Measurements from ENCODE around the gene MYH2.
A peak's percentile ranks its signal among the peaks of the same experiment; 100 is the strongest.
"Not testable (repeated sequence)": the region's sequence is repeated elsewhere in the genome, so short reads cannot be mapped to it uniquely, and the experiment has no call there.

The MYH2 gene

GRCh38 chr17:10549096-10549842 is at the start of gene MYH2:
TSS of gene MYH2 (minus strand) at chr17:10549658. CDS start at chr17:10547920, 1,738 bp downstream.
- FAIRE-seq (no peak), DNase-seq (ENCODE audit: extremely low spot score, insufficient read length, low read depth) (no peak)

- no peak for FAIRE-seq
- no peak for DNase-seq (ENCODE audit: extremely low spot score, insufficient read length, low read depth)
Observed at GRCh38 chr17:10598621-10599020, 49.2 kb upstream of the MYH2 start.

GRCh38 chr17:10589553-10590145 is 40.2 kb upstream of the MYH2 start:
- DNase-seq (ENCODE audit: extremely low spot score, insufficient read length, low read depth) (no peak), FAIRE-seq (no peak)

GRCh38 chr17:10585529-10585928 is 36.1 kb upstream of the MYH2 start:
- DNase-seq (ENCODE audit: extremely low spot score, insufficient read length, low read depth) (no peak), FAIRE-seq (no peak)

GRCh38 chr17:10583834-10584233 is 34.4 kb upstream of the MYH2 start:
- DNase-seq (ENCODE audit: extremely low spot score, insufficient read length, low read depth) (no peak), FAIRE-seq (no peak)

GRCh38 chr17:10579270-10579669 is 29.8 kb upstream of the MYH2 start:
- peak; percentile 14 for DNase-seq (ENCODE audit: extremely low spot score, insufficient read length, low read depth)
- FAIRE-seq = peak; percentile 73

GRCh38 chr17:10574324-10574723 is 24.9 kb upstream of the MYH2 start:
- DNase-seq (ENCODE audit: extremely low spot score, insufficient read length, low read depth) (no peak), FAIRE-seq (no peak)

GRCh38 chr17:10563991-10564660 is 14.7 kb upstream of the MYH2 start:
- DNase-seq (ENCODE audit: extremely low spot score, insufficient read length, low read depth) (no peak), FAIRE-seq (no peak)

GRCh38 chr17:10558049-10558448 is 8.6 kb upstream of the MYH2 start:
- FAIRE-seq (no peak), DNase-seq (ENCODE audit: extremely low spot score, insufficient read length, low read depth) (no peak)

- no peak for DNase-seq (ENCODE audit: extremely low spot score, insufficient read length, low read depth)
- FAIRE-seq = no peak
Observed at GRCh38 chr17:10557422-10557821, 8.0 kb upstream of the MYH2 start.

- FAIRE-seq (no peak), DNase-seq (ENCODE audit: extremely low spot score, insufficient read length, low read depth) (no peak)
Observed at GRCh38 chr17:10556301-10557005, 7.0 kb upstream of the MYH2 start.

- FAIRE-seq (no peak), DNase-seq (ENCODE audit: extremely low spot score, insufficient read length, low read depth) (no peak)
Observed at GRCh38 chr17:10550014-10550413, 556 bp upstream of the MYH2 start.

- no peak for DNase-seq (ENCODE audit: extremely low spot score, insufficient read length, low read depth)
- no peak for FAIRE-seq
Observed at GRCh38 chr17:10547351-10547750, 2.1 kb downstream of the MYH2 start.

- peak; percentile 15 for FAIRE-seq
- not testable (repeated sequence) for DNase-seq (ENCODE audit: extremely low spot score, insufficient read length, low read depth)
Observed at GRCh38 chr17:10543486-10543885, 6.0 kb downstream of the MYH2 start.

- FAIRE-seq; DNase-seq (ENCODE audit: extremely low spot score, insufficient read length, low read depth): not testable (repeated sequence)
Observed at GRCh38 chr17:10541179-10541578, 8.3 kb downstream of the MYH2 start.

- DNase-seq (ENCODE audit: extremely low spot score, insufficient read length, low read depth) (no peak), FAIRE-seq (no peak)
Observed at GRCh38 chr17:10532026-10532425, 17.4 kb downstream of the MYH2 start.

- DNase-seq (ENCODE audit: extremely low spot score, insufficient read length, low read depth) (no peak), FAIRE-seq (no peak)
Observed at GRCh38 chr17:10527419-10527818, 22.0 kb downstream of the MYH2 start.

GRCh38 chr17:10526517-10526916 is 22.9 kb downstream of the MYH2 start:
- FAIRE-seq (no peak), DNase-seq (ENCODE audit: extremely low spot score, insufficient read length, low read depth) (no peak)

GRCh38 chr17:10523064-10523463 is 26.4 kb downstream of the MYH2 start:
- FAIRE-seq (no peak), DNase-seq (ENCODE audit: extremely low spot score, insufficient read length, low read depth) (no peak)

GRCh38 chr17:10521949-10522348 is 27.5 kb downstream of the MYH2 start:
- DNase-seq (ENCODE audit: extremely low spot score, insufficient read length, low read depth) (no peak), FAIRE-seq (no peak)
